PFSK-1 (cell line): ENCODE results near the gene MED15.

ENCODE experiments used
- FOXP2 ChIP-seq: optimal IDR thresholded peaks from 2 replicates; pipeline ENCODE3; 2011; ENCODE audit warnings: borderline replicate concordance, control low read depth, inconsistent platforms; ENCODE audit not compliant: insufficient read depth; ENCODE audit errors: extremely low read length, extremely low read depth
- POLR2AphosphoS5 ChIP-seq: IDR thresholded peaks from 2 replicates; pipeline ENCODE4 v1.6.1; 2012; ENCODE audit warnings: low read depth, mild to moderate bottlenecking, control low read depth, low read length, moderate library complexity
- REST ChIP-seq, 2 experiments: IDR thresholded peaks; 2 replicates each; pipeline versions ENCODE4 v1.6.1 to v1.8.0; 2011 to 2012; ENCODE audit warnings: low read depth in 2 of 2, low read length in 2 of 2, control low read depth in 1 of 2, inconsistent platforms in 1 of 2, mild to moderate bottlenecking in 1 of 2, moderate library complexity in 1 of 2; ENCODE audit not compliant: insufficient read depth in 1 of 2
- SIN3A ChIP-seq: IDR thresholded peaks from 2 replicates; pipeline ENCODE4 v1.6.1; 2012; ENCODE audit warnings: mild to moderate bottlenecking, low read length, moderate library complexity, borderline replicate concordance; ENCODE audit not compliant: insufficient read depth

- TF ChIP-seq POLR2AphosphoS5: no peak
- no peak for TF ChIP-seq FOXP2
- no peak for TF ChIP-seq REST (IDR thresholded peaks at IDR 0.05; ENCODE audit: insufficient read depth in 1 of 2, low read depth in 2 of 2, low read length in 2 of 2)
- no peak for TF ChIP-seq SIN3A
These were observed 56.1 kb downstream of the MED15 start for GRCh38 chr22:20563466-20563906.
